22Rv1 (cell line): ENCODE data around the gene ZNRF1.
"Not testable (repeated sequence)": the region's sequence is repeated elsewhere in the genome, so short reads cannot be mapped to it uniquely, and the experiment has no call there.

Source experiments
- H3K27ac ChIP-seq: fragments of 450-650 bp; 2 replicates; pipeline ENCODE4 v1.5.1; 2017
- CTCF ChIP-seq: fragments of 450-650 bp; IDR thresholded peaks from 2 replicates; pipeline ENCODE4 v1.5.1; 2017; ENCODE audit warnings: mild to moderate bottlenecking
- ZFX ChIP-seq: fragments of 450-650 bp; IDR thresholded peaks from 2 replicates; pipeline ENCODE4 v1.6.1; 2017; ENCODE audit warnings: antibody characterized with exemption, borderline replicate concordance

ZNRF1 gene

GRCh38 chr16:75088934-75089333 lies 90.1 kb downstream of the ZNRF1 start:
- no peak for TF ChIP-seq ZFX
- no peak for TF ChIP-seq CTCF
- no peak overlapping the region for H3K27ac ChIP-seq

- TF ChIP-seq ZFX: no peak
- TF ChIP-seq CTCF: no peak
- H3K27ac ChIP-seq: no peak overlapping the region
Observed at GRCh38 chr16:75089486-75090202, 90.8 kb downstream of the ZNRF1 start.

- H3K27ac ChIP-seq: not testable (repeated sequence)
Observed at GRCh38 chr16:75090899-75091298, 92.1 kb downstream of the ZNRF1 start.

GRCh38 chr16:75091619-75092018 lies 92.8 kb downstream of the ZNRF1 start:
- H3K27ac ChIP-seq: not testable (repeated sequence)

GRCh38 chr16:75092777-75093176 lies 94.0 kb downstream of the ZNRF1 start:
- H3K27ac ChIP-seq: no peak overlapping the region
- TF ChIP-seq CTCF (no peak), ZFX (no peak)

GRCh38 chr16:75093598-75094540 lies 95.0 kb downstream of the ZNRF1 start:
- TF ChIP-seq ZFX (no peak), CTCF (no peak)
- H3K27ac ChIP-seq: no peak overlapping the region

GRCh38 chr16:75095204-75095621 lies 96.4 kb downstream of the ZNRF1 start:
- no peak for TF ChIP-seq ZFX
- TF ChIP-seq CTCF: no peak
- no peak overlapping the region for H3K27ac ChIP-seq

GRCh38 chr16:75096656-75097055 lies 97.8 kb downstream of the ZNRF1 start:
- peak; percentile 75 for TF ChIP-seq CTCF
- no peak for TF ChIP-seq ZFX
- 0 out of 2 replicates have a peak overlapping the region, but pooled peaks have one; percentile 4 for H3K27ac ChIP-seq
